CD4-positive, alpha-beta memory T cell (primary cell): ENCODE measurements around the gene HLA-F. TPM values are rescaled to one million over a fixed set of nuclear protein-coding genes. Genes with fewer than 3 reads are reported as not detected.

Source experiments
- CTCF ChIA-PET: fragments of 350-600 bp; sonication (Branson Sonifier 250); formaldehyde crosslinking; loops from one replicate; lab custom pipeline; 2021; ENCODE audit warnings: inconsistent platforms; ENCODE audit not compliant: partially characterized antibody; lab: Charles Lee
- POLR2A ChIA-PET: fragments of 350-600 bp; sonication (Branson Sonifier 250); formaldehyde crosslinking; loops from one replicate; lab custom pipeline; 2021; ENCODE audit not compliant: partially characterized antibody; lab: Charles Lee
- DNase-seq, 5 donors: peaks; one replicate each; pipeline versions ENCODE4 v3.0.0 to v3.0.0-alpha.2; 2020 to 2022; ENCODE audit warnings: mixed read lengths in 1 of 5
- H3K27ac ChIP-seq: one replicate; pipeline ENCODE4 v1.7.0; 2013; ENCODE audit warnings: low read depth, low read length
- H3K27me3 ChIP-seq: 2 replicates; pipeline ENCODE4 v1.7.0; 2013; ENCODE audit warnings: mild to moderate bottlenecking, low read length, moderate library complexity; ENCODE audit not compliant: insufficient read depth
- H3K36me3 ChIP-seq: 2 replicates; pipeline ENCODE4 v1.7.0; 2013; ENCODE audit warnings: mild to moderate bottlenecking, low read length, moderate library complexity; ENCODE audit not compliant: insufficient read depth
- H3K4me1 ChIP-seq: 2 replicates; pipeline ENCODE4 v1.7.0; 2013; ENCODE audit warnings: mild to moderate bottlenecking, low read length, moderate library complexity; ENCODE audit not compliant: insufficient read depth
- H3K4me3 ChIP-seq, 2 donors: one replicate each; pipeline ENCODE4 v1.7.0; 2013; ENCODE audit warnings: low read length in 2 of 2, mild to moderate bottlenecking in 1 of 2
- H3K9me3 ChIP-seq, 2 donors: one replicate each; pipeline ENCODE4 v1.7.0; 2013; ENCODE audit warnings: low read length in 2 of 2, control low read depth in 1 of 2; ENCODE audit not compliant: control insufficient read depth in 1 of 2
- H3K27ac Mint-ChIP-seq, 7 donors: one replicate each; pipeline ENCODE4 v1.8.0; 2020 to 2021; ENCODE audit warnings: mixed read lengths in 7 of 7, mild to moderate bottlenecking in 6 of 7, inconsistent platforms in 3 of 7, moderate library complexity in 3 of 7
- H3K27me3 Mint-ChIP-seq, 2 donors: one replicate each; pipeline ENCODE4 v1.8.0; 2020 to 2021; ENCODE audit warnings: mixed read lengths in 2 of 2
- H3K36me3 Mint-ChIP-seq, 2 donors: one replicate each; pipeline ENCODE4 v1.8.0; 2020 to 2021; ENCODE audit warnings: mixed read lengths in 2 of 2, inconsistent platforms in 1 of 2, mild to moderate bottlenecking in 1 of 2
- H3K4me1 Mint-ChIP-seq, 4 donors: one replicate each; pipeline ENCODE4 v1.8.0; 2020 to 2021; ENCODE audit warnings: mixed read lengths in 4 of 4, mild to moderate bottlenecking in 1 of 4
- H3K4me3 Mint-ChIP-seq, 8 donors: one replicate each; pipeline ENCODE4 v1.8.0; 2020 to 2021; ENCODE audit warnings: mixed read lengths in 8 of 8, mild to moderate bottlenecking in 7 of 8, moderate library complexity in 6 of 8, inconsistent platforms in 3 of 8
- H3K9me3 Mint-ChIP-seq, 8 donors: one replicate each; pipeline ENCODE4 v1.8.0; 2020 to 2021; ENCODE audit warnings: mixed read lengths in 8 of 8, mild to moderate bottlenecking in 5 of 8, inconsistent platforms in 3 of 8, moderate library complexity in 1 of 8
- intact Hi-C: fragments of 100-400 bp; cut with micrococcal nuclease; formaldehyde crosslinking; loops from one replicate; pipeline ENCODE4 v1.15.1; 2023
- polyA plus RNA-seq, 2 donors: library from polyadenylated mRNA; unstranded; fragments of 300-500 nt; fragmentation: Illumina TruSeq; gene quantifications; one replicate each; pipeline ENCODE4 v1.2.3, GENCODE V29; 2021
- total RNA-seq, 2 experiments: library from RNA; stranded (reverse); gene quantifications; one replicate each; pipeline ENCODE4 v1.2.3, GENCODE V29; 2021

Gene HLA-F
- total and polyA plus RNA-seq, 4 experiments from 2014 or later: 379 to 585 (median 495) TPM

- H3K36me3 Mint-ChIP-seq: no peaks in the 10 kb centered on the region
- peaks cover 0 to 2% of the 10 kb centered on the region in 2 donors for H3K27me3 Mint-ChIP-seq
- no peaks in the 10 kb centered on the region for H3K9me3 Mint-ChIP-seq
- H3K9me3 ChIP-seq: no peaks in the 10 kb centered on the region
- H3K4me3 Mint-ChIP-seq: no peak overlapping the region
- ChIA-PET POLR2A (no interaction called here), CTCF (no interaction called here)
- H3K36me3 ChIP-seq: no peaks in the 10 kb centered on the region
- no peak overlapping the region for H3K27ac ChIP-seq
- peak overlapping the region in 1 of 7 donors; percentile 3 for H3K27ac Mint-ChIP-seq
- H3K4me1 Mint-ChIP-seq: peaks cover 0 to 2% (median 0%) of the 10 kb centered on the region in 4 donors
- H3K4me3 ChIP-seq: no peak overlapping the region
- no peak for DNase-seq
- H3K4me1 ChIP-seq: no peaks in the 10 kb centered on the region
- no peaks in the 10 kb centered on the region for H3K27me3 ChIP-seq
- intact Hi-C loops: loop anchor here (2.0 kb wide), 1 partner anchor 222 kb away; no protein-coding TSS in a partner anchor
Observed at GRCh38 chr6:29764422-29765196, 41.4 kb downstream of the HLA-F start.

- Histone ChIP-seq H3K36me3 (no peaks in the 10 kb centered on the region), H3K27ac (no peak overlapping the region), H3K27me3 (no peaks in the 10 kb centered on the region), H3K9me3 (no peaks in the 10 kb centered on the region), H3K4me1 (no peaks in the 10 kb centered on the region), H3K4me3 (no peak overlapping the region)
- Mint-ChIP-seq H3K4me3 (no peak overlapping the region), H3K36me3 (no peaks in the 10 kb centered on the region), H3K27ac (no peak overlapping the region), H3K4me1 (no peaks in the 10 kb centered on the region), H3K9me3 (no peaks in the 10 kb centered on the region), H3K27me3 (peaks cover 1 to 10% of the 10 kb centered on the region in 2 donors)
- ChIA-PET POLR2A (no interaction called here), CTCF (no interaction called here)
- intact Hi-C loops: no loop called here
- DNase-seq: no peak
Observed at GRCh38 chr6:29769336-29769735, 46.1 kb downstream of the HLA-F start.

- Mint-ChIP-seq H3K4me1 (no peaks in the 10 kb centered on the region), H3K36me3 (no peaks in the 10 kb centered on the region), H3K4me3 (no peak overlapping the region), H3K27me3 (peaks cover 3 to 13% of the 10 kb centered on the region in 2 donors), H3K9me3 (no peaks in the 10 kb centered on the region), H3K27ac (no peak overlapping the region)
- Histone ChIP-seq H3K4me3 (no peak overlapping the region), H3K9me3 (no peaks in the 10 kb centered on the region), H3K36me3 (no peaks in the 10 kb centered on the region), H3K27me3 (peaks cover 4% of the 10 kb centered on the region), H3K4me1 (no peaks in the 10 kb centered on the region), H3K27ac (no peak overlapping the region)
- ChIA-PET CTCF (no interaction called here), POLR2A (no interaction called here)
- intact Hi-C loops: no loop called here
- DNase-seq: no peak
Observed at GRCh38 chr6:29770306-29770705, 47.1 kb downstream of the HLA-F start.

GRCh38 chr6:29776684-29777083 lies 53.5 kb downstream of the HLA-F start:
- H3K27ac Mint-ChIP-seq: no peak overlapping the region
- Histone ChIP-seq H3K27ac (no peak overlapping the region), H3K4me1 (peaks cover 3% of the 10 kb centered on the region), H3K9me3 (no peaks in the 10 kb centered on the region), H3K27me3 (peaks cover 4% of the 10 kb centered on the region), H3K36me3 (no peaks in the 10 kb centered on the region), H3K4me3 (no peak overlapping the region)
- H3K9me3 Mint-ChIP-seq: peaks cover 0 to 3% (median 0%) of the 10 kb centered on the region in 8 donors
- intact Hi-C loops: no loop called here
- H3K4me1 Mint-ChIP-seq: peaks cover 0 to 5% (median 2%) of the 10 kb centered on the region in 4 donors
- no peak for DNase-seq
- H3K4me3 Mint-ChIP-seq: no peak overlapping the region
- ChIA-PET CTCF (interaction anchor here (1.0 to 1.3 kb wide), 2 partner anchors 18 to 58 kb away, joined by 3 read pairs; no protein-coding TSS in a partner anchor), POLR2A (interaction anchor here (1.1 kb wide), 1 partner anchor 19 kb away, joined by 3 read pairs; no protein-coding TSS in a partner anchor)
- no peaks in the 10 kb centered on the region for H3K36me3 Mint-ChIP-seq
- peaks cover 20 to 24% of the 10 kb centered on the region in 2 donors for H3K27me3 Mint-ChIP-seq

Other genes starting within 250 kb of the HLA-F start
- gene MAS1L, start 235.5 kb upstream of the HLA-F start, total RNA-seq: not detected
- gene MAS1L, start 235.5 kb upstream of the HLA-F start, polyA plus RNA-seq: not detected
- not detected for gene UBD, start 163.7 kb upstream of the HLA-F start, total RNA-seq
- not detected for gene UBD, start 163.7 kb upstream of the HLA-F start, polyA plus RNA-seq
- gene OR2H2, start 138.3 kb upstream of the HLA-F start, total RNA-seq: not detected
- not detected for gene OR2H2, start 138.3 kb upstream of the HLA-F start, polyA plus RNA-seq
- 10 to 100 TPM; 58.1 to 58.9 TPM for gene GABBR1, start 90.3 kb upstream of the HLA-F start, total RNA-seq
- gene GABBR1, start 90.3 kb upstream of the HLA-F start, polyA plus RNA-seq: 1 to 10 TPM; 1.8 to 2.4 TPM
- gene MOG, start 66.3 kb upstream of the HLA-F start, total RNA-seq: not detected
- not detected for gene MOG, start 66.3 kb upstream of the HLA-F start, polyA plus RNA-seq
- gene ZFP57, start 42.3 kb upstream of the HLA-F start, total RNA-seq: not detected
- gene ZFP57, start 42.3 kb upstream of the HLA-F start, polyA plus RNA-seq: 1 to 10 TPM; 2.4 to 3.0 TPM
- gene HLA-G, start 104.4 kb downstream of the HLA-F start, total RNA-seq: under 1 TPM; 0.28 to 0.52 TPM
- 1 to 10 TPM; 2.1 to 4.9 TPM for gene HLA-G, start 104.4 kb downstream of the HLA-F start, polyA plus RNA-seq
- 1,000 to 10,000 TPM; 2,115 to 2,200 TPM for gene HLA-A, start 219.1 kb downstream of the HLA-F start, total RNA-seq
- 1,000 to 10,000 TPM; 2,923 to 3,137 TPM for gene HLA-A, start 219.1 kb downstream of the HLA-F start, polyA plus RNA-seq